Tibial nerve (tissue), 4 donors: ENCODE data around the gene KCNJ6. TPM values are rescaled to one million over a fixed set of nuclear protein-coding genes. Genes with fewer than 3 reads are reported as not detected.

ENCODE experiments used
- DNase-seq, 2 donors: peaks; one replicate each; pipeline ENCODE4 v3.0.0-alpha.2; 2019; ENCODE audit warnings: low spot score in 2 of 2
- H3K27ac ChIP-seq, 4 donors: fragments of 200-600 bp; sonication (generic) in 3 of 4; one replicate each; pipeline ENCODE4 v1.5.1; 2017 to 2019; ENCODE audit warnings: mild to moderate bottlenecking in 1 of 4
- H3K27me3 ChIP-seq, 2 donors: fragments of 200-600 bp; sonication (generic) in 1 of 2; one replicate each; pipeline versions ENCODE4 v1.5.1 to v1.6.0; 2017 to 2019
- H3K36me3 ChIP-seq, 3 donors: fragments of 200-600 bp; sonication (generic); one replicate each; pipeline ENCODE4 v1.5.1; 2018 to 2019
- H3K4me1 ChIP-seq, 4 donors: fragments of 200-600 bp; sonication (generic) in 3 of 4; one replicate each; pipeline ENCODE4 v1.5.1; 2017 to 2019
- H3K4me3 ChIP-seq, 4 donors: fragments of 200-600 bp; sonication (generic) in 3 of 4; one replicate each; pipeline ENCODE4 v1.5.1; 2017 to 2019; ENCODE audit warnings: mild to moderate bottlenecking in 1 of 4, moderate library complexity in 1 of 4
- H3K9me3 ChIP-seq, 4 donors: fragments of 200-600 bp; sonication (generic) in 3 of 4; one replicate each; pipeline ENCODE4 v1.5.1; 2017 to 2019
- EP300 ChIP-seq, 2 donors: sonication (generic); formaldehyde crosslinking; IDR thresholded peaks; one replicate each; pipeline ENCODE4 v1.6.1; 2017; ENCODE audit warnings: antibody characterized with exemption in 2 of 2, mild to moderate bottlenecking in 1 of 2
- POLR2A ChIP-seq, 2 donors: fragments of 450-650 bp; IDR thresholded peaks; one replicate each; pipeline ENCODE4 v1.6.1; 2017; ENCODE audit warnings: antibody characterized with exemption in 2 of 2, mild to moderate bottlenecking in 2 of 2, moderate library complexity in 2 of 2
- WGBS, 2 donors: methylation state at CpG; one replicate each; pipeline ENCODE4 v1.1.5; 2018; 5-methylcytosine and 5-hydroxymethylcytosine counted together
- total RNA-seq, 4 donors: library from RNA; depleted of rRNA; stranded (reverse); fragments of >200 nt; gene quantifications; one replicate each; pipeline ENCODE4 v1.1.0, GENCODE V29; 2016
- TF ChIP-seq, protein P1 (sequence below), 5 experiments: fragments of 200-600 bp in 3 of 5; fragments of 450-650 bp in 2 of 5; sonication (generic) in 3 of 5; IDR thresholded peaks; one replicate each; pipeline ENCODE4 v1.5.1; 2016 to 2019; ENCODE audit warnings: antibody characterized with exemption in 5 of 5, mild to moderate bottlenecking in 3 of 5, moderate library complexity in 2 of 5

KCNJ6 gene
- total RNA-seq, 4 donors from 2014 or later: not detected

DNA sequence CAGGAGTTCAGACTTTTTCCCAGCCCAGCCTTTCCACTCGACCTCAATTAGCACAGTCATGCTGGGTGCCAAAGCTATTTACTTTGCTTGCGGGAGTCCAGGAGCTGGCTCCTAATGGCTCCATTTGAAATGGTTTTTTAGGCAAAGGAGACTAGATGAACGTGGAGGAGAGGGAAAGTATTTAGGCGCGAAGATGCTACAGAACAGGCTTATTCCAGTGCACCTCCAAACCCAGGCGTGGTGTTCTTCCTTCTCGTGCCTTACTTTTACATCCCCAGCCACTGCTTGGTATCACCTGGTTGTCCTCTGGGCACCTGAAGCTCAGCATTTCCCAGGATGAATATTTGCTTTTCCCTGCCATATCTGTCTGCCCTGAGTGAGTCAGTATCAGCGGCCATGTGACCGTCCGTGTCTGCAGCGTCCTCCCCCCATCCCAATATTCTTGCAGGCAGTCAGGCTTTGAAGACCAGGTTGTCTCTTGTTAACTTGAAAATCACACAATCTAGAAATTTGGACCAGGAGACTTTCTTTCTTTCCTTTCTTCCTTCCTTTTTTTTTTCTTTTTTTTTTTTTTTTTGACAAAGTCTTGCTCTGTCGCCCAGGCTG is 351.2 kb downstream of the KCNJ6 start:
- WGBS, 2 donors: 76 to 80% methylated on average over 12 of the region's 12 CpGs
- DNase-seq: no peak
- H3K4me3 ChIP-seq: peak overlapping the region; percentile 75 to 95 (median 78)
- TF ChIP-seq POLR2A (IDR thresholded peaks at IDR 0.05) (no peak), EP300 (IDR thresholded peaks at IDR 0.05) (no peak)
- TF ChIP-seq, protein P1, sequence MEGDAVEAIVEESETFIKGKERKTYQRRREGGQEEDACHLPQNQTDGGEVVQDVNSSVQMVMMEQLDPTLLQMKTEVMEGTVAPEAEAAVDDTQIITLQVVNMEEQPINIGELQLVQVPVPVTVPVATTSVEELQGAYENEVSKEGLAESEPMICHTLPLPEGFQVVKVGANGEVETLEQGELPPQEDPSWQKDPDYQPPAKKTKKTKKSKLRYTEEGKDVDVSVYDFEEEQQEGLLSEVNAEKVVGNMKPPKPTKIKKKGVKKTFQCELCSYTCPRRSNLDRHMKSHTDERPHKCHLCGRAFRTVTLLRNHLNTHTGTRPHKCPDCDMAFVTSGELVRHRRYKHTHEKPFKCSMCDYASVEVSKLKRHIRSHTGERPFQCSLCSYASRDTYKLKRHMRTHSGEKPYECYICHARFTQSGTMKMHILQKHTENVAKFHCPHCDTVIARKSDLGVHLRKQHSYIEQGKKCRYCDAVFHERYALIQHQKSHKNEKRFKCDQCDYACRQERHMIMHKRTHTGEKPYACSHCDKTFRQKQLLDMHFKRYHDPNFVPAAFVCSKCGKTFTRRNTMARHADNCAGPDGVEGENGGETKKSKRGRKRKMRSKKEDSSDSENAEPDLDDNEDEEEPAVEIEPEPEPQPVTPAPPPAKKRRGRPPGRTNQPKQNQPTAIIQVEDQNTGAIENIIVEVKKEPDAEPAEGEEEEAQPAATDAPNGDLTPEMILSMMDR (IDR thresholded peaks at IDR 0.05): no peak
- H3K9me3 ChIP-seq: no peaks in the 10 kb centered on the region
- no peaks in the 10 kb centered on the region for H3K27me3 ChIP-seq
- H3K4me1 ChIP-seq: peaks cover 0 to 16% (median 8%) of the 10 kb centered on the region in 4 donors
- no peaks in the 10 kb centered on the region for H3K36me3 ChIP-seq
- H3K27ac ChIP-seq: peak overlapping the region; percentile 85 to 96 (median 89)

DNA sequence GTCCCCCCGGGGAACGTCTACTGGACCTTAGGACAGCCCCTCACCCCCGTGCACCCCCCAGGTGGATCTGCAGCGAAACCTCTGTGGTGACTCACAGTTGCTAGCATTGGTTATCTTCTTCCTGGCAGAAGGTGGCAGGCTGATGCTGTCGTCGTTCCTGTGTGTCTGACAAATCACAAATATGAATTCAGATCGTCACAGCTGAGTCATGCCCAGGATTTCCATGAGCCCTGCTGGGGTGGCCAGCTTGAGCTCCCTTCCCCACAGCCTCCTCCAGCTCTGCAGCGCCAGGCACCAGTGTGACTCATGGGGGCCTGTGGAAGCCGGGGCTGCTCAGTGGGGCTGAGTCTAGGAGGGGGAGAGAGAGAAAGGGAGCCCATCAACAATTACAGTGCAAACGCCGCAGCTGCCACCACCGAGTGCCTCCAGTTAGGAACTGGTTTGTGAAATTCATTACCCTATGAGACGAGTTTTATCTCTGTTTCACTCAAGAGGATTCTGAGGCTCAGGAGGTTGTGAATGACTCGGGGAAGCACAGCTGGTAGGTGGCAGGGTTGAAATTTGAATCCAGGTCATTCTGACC is 351.8 kb downstream of the KCNJ6 start:
- WGBS, 2 donors: 20 to 29% methylated on average over 11 to 14 of the region's 14 CpGs
- H3K4me3 ChIP-seq: peak overlapping the region; percentile 75 to 95 (median 78)
- H3K36me3 ChIP-seq: no peaks in the 10 kb centered on the region

DNA sequence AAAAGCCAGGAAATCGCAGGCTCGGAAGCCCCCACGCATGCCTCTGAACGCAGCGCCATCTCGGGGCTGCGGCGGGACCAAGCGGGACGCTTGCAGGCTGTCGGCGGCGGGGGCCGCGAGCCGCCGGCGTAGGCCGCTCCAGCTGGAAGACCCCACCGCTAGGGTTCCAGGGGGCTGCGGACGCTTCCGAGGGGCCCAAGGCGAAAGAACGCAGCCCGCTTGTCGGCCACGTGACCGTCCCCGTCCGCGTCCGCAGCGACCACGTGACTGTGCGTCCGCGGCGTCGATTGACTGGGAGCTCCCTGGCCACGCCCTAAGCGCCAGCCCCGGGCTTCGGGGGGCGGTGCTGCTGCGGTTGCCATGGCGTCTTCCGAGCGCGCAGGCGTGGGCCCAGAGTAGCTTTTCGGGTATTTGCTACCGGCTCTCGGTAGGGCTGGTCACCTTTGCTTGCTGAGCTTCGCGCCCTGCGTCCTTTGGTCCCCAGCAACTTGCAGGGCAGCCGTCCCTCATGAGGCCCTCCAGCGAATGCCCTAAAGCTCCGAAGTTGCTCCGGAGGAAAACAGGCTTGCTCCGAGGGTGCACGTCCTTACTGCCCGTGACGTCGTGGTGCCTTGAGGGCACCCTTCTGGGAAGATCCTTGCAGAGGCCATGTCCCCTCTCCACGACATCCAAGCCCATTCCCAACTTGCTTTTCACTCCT is 352.5 kb downstream of the KCNJ6 start:
- Histone ChIP-seq H3K27ac (peak overlapping the region; percentile 85 to 96 (median 89)), H3K9me3 (no peaks in the 10 kb centered on the region), H3K4me3 (peak overlapping the region; percentile 75 to 95 (median 78)), H3K27me3 (no peaks in the 10 kb centered on the region), H3K36me3 (no peaks in the 10 kb centered on the region), H3K4me1 (peaks cover 0 to 16% (median 8%) of the 10 kb centered on the region in 4 donors)
- WGBS, 2 donors: 4 to 6% methylated on average over 21 to 32 of the region's 67 CpGs
- peak; percentile 81 to 83 for DNase-seq
- TF ChIP-seq, protein P1 (IDR thresholded peaks at IDR 0.05): peak; percentile 32 to 72 (median 54)
- TF ChIP-seq EP300 (IDR thresholded peaks at IDR 0.05): peak; percentile 58 to 84
- TF ChIP-seq POLR2A (IDR thresholded peaks at IDR 0.05): peak; percentile 50 to 75

More for the DNA sequence above, 351.8 kb downstream of the KCNJ6 start:
- TF ChIP-seq EP300 (IDR thresholded peaks at IDR 0.05) (no peak), POLR2A (IDR thresholded peaks at IDR 0.05) (no peak)
- TF ChIP-seq, protein P1 (IDR thresholded peaks at IDR 0.05): no peak
- Histone ChIP-seq H3K4me1 (peaks cover 0 to 16% (median 8%) of the 10 kb centered on the region in 4 donors), H3K27ac (peak overlapping the region; percentile 85 to 96 (median 89)), H3K27me3 (no peaks in the 10 kb centered on the region), H3K9me3 (no peaks in the 10 kb centered on the region)
- DNase-seq: peak; percentile 27 to 55

DNA sequence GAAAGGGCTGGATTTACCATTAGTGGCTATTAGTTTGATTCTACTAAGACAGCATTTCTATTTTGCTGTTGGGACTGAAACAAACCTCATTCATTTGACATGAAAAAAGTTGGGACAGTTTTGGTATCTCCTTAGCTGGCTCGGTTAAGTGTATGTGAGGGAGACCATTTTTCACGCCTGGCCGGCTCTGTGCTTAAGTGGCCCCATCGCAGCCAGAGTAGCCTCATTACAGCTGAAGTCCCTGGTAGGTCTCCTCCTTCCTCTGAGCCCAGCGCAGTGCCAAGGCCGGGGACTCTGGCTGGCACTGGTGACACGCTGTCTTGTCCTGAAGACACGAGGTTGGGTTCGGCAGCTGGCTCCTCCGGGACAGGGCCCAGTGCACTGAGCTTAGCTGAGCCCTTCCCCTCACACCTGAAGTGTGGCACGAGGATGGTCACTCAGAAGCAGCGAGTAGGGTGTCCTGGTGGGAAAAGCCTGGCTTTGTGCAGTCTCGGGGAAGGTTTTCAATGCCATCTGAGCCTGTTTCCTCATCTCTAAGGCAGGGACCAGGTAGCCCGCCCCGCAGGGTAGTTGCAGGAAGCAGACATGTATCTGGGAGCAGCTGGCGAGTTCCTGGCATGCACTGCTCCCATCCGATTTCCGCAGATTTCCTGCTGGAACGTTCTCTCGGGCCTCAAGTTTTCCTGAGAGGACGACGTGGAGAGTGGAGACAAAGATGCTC is 353.2 kb downstream of the KCNJ6 start:
- DNase-seq: peak in 1 of 2 donors; percentile 21

More for the DNA sequence above, 353.2 kb downstream of the KCNJ6 start:
- Histone ChIP-seq H3K9me3 (peaks cover 0 to 3% (median 0%) of the 10 kb centered on the region in 4 donors), H3K4me3 (peak overlapping the region; percentile 75 to 95 (median 78)), H3K36me3 (no peaks in the 10 kb centered on the region), H3K27ac (peak overlapping the region; percentile 85 to 96 (median 89)), H3K4me1 (peaks cover 0 to 16% (median 8%) of the 10 kb centered on the region in 4 donors), H3K27me3 (no peaks in the 10 kb centered on the region)
- 60 to 65% methylated on average over 20 of the region's 22 CpGs for WGBS, 2 donors
- TF ChIP-seq, protein P1 (IDR thresholded peaks at IDR 0.05): no peak
- TF ChIP-seq POLR2A (IDR thresholded peaks at IDR 0.05) (no peak), EP300 (IDR thresholded peaks at IDR 0.05) (no peak)
